DND-41 (cell line): ENCODE data around the gene TMEM91.

Experiments used
- ATAC-seq: fragments of 200-7000 bp; cut with Tn5 transposase; 3 replicates; pipeline ENCODE4 v1.9.1; 2021; ENCODE audit warnings: low read depth; ENCODE audit not compliant: insufficient read depth
- DNase-seq: peaks from one replicate; pipeline ENCODE4 v3.0.0-alpha.2; 2020
- H2AFZ ChIP-seq: 2 replicates; pipeline ENCODE4 v1.6.0; 2012; ENCODE audit warnings: low read depth, low read length
- H3K27ac ChIP-seq: 2 replicates; pipeline ENCODE4 v1.5.1; 2012; ENCODE audit warnings: low read length, inconsistent platforms
- H3K27me3 ChIP-seq: fragments of 200-600 bp; sonication (generic); 2 replicates; pipeline ENCODE4 v1.6.0; 2012; ENCODE audit warnings: low read length, mild to moderate bottlenecking, inconsistent platforms; ENCODE audit not compliant: insufficient read depth, poor library complexity
- H3K36me3 ChIP-seq: 2 replicates; pipeline ENCODE4 v1.5.1; 2012; ENCODE audit warnings: low read length, inconsistent platforms; ENCODE audit not compliant: insufficient read depth
- H3K4me1 ChIP-seq: 2 replicates; pipeline ENCODE4 v1.5.1; 2012; ENCODE audit warnings: mild to moderate bottlenecking, low read length; ENCODE audit not compliant: insufficient read depth
- H3K4me2 ChIP-seq: 2 replicates; pipeline ENCODE4 v1.6.0; 2012; ENCODE audit warnings: mild to moderate bottlenecking, moderate library complexity, low read length, inconsistent platforms; ENCODE audit not compliant: insufficient read depth
- H3K4me3 ChIP-seq, 2 experiments: fragments of 200-600 bp in 1 of 2; shearing (Covaris generic) in 1 of 2; 2 replicates each; pipeline ENCODE4 v1.5.1; 2012 to 2016; ENCODE audit warnings: inconsistent platforms in 2 of 2, low read length in 2 of 2, mild to moderate bottlenecking in 2 of 2, low read depth in 1 of 2, moderate library complexity in 1 of 2
- H3K79me2 ChIP-seq: 2 replicates; pipeline ENCODE4 v1.6.0; 2012; ENCODE audit warnings: low read length, inconsistent platforms; ENCODE audit not compliant: insufficient read depth
- H3K9ac ChIP-seq: 2 replicates; pipeline ENCODE4 v1.6.0; 2012; ENCODE audit warnings: low read depth, mild to moderate bottlenecking, inconsistent platforms, low read length, moderate library complexity
- H3K9me3 ChIP-seq: 2 replicates; pipeline ENCODE4 v1.5.1; 2012; ENCODE audit warnings: low read length, moderate library complexity, mild to moderate bottlenecking, inconsistent platforms; ENCODE audit not compliant: insufficient read depth, severe bottlenecking
- H4K20me1 ChIP-seq: 2 replicates; pipeline ENCODE4 v1.6.0; 2012; ENCODE audit warnings: low read length; ENCODE audit not compliant: insufficient read depth
- CTCF ChIP-seq: IDR thresholded peaks from 2 replicates; pipeline ENCODE4 v1.5.1; 2012; ENCODE audit warnings: borderline replicate concordance, low read length, moderate library complexity, mild to moderate bottlenecking; ENCODE audit not compliant: poor library complexity, severe bottlenecking; ENCODE audit errors: extremely low read depth
- EZH2 ChIP-seq: IDR thresholded peaks from 3 replicates; pipeline ENCODE4 v1.6.1; 2012; ENCODE audit warnings: borderline replicate concordance, low read depth, mild to moderate bottlenecking, moderate library complexity, low read length, inconsistent platforms; ENCODE audit not compliant: severe bottlenecking

Gene TMEM91

GRCh38 chr19:41363753-41364523, 12.4 kb upstream of the TMEM91 start, which contains the start of gene B9D2:
Gene B9D2, minus strand, starts transcription at chr19:41364149. Its CDS starts 630 bp downstream, at chr19:41363519.
- Histone ChIP-seq H3K36me3 (peaks cover 6% of the 10 kb centered on the region), H3K27ac (peak within 1 kb of the TSS; percentile 99), H4K20me1 (no peaks in the 10 kb centered on the region), H3K4me1 (peaks cover 23% of the 10 kb centered on the region), H3K79me2 (peaks cover 35% of the 10 kb centered on the region), H3K4me2 (peak within 1 kb of the TSS; percentile 94), H3K9ac (peak within 1 kb of the TSS; percentile 81), H3K27me3 (no peaks in the 10 kb centered on the region), H3K9me3 (no peaks in the 10 kb centered on the region), H2AFZ (peak within 1 kb of the TSS; percentile 87), H3K4me3 (peak within 1 kb of the TSS; percentile 46 to 80)
- DNase-seq (peak; percentile 99), ATAC-seq (peak; percentile 96)
- TF ChIP-seq EZH2 (no peak), CTCF (no peak)

GRCh38 chr19:41364524-41365391, 11.6 kb upstream of the TMEM91 start:
- Histone ChIP-seq H3K79me2 (peaks cover 35% of the 10 kb centered on the region), H3K4me3 (peak overlapping the region; percentile 46 to 80), H3K4me1 (peaks cover 23% of the 10 kb centered on the region), H3K27me3 (no peaks in the 10 kb centered on the region), H3K4me2 (peak overlapping the region; percentile 94), H3K27ac (peak overlapping the region; percentile 99), H3K9me3 (no peaks in the 10 kb centered on the region), H4K20me1 (no peaks in the 10 kb centered on the region), H2AFZ (peak overlapping the region; percentile 87), H3K9ac (peak overlapping the region; percentile 81), H3K36me3 (peaks cover 6% of the 10 kb centered on the region)
- TF ChIP-seq EZH2 (no peak), CTCF (no peak)
- DNase-seq, result no peak
- ATAC-seq, result no peak

- TF ChIP-seq EZH2, result no peak
- TF ChIP-seq CTCF, result peak; percentile 25
Observed at GRCh38 chr19:41366089-41366488, 10.2 kb upstream of the TMEM91 start.

More at GRCh38 chr19:41366089-41366488, 10.2 kb upstream of the TMEM91 start:
- ATAC-seq (no peak), DNase-seq (no peak)
- H3K27ac ChIP-seq, result no peak overlapping the region
- H3K27me3 ChIP-seq, result no peaks in the 10 kb centered on the region
- no peak overlapping the region for H3K4me2 ChIP-seq
- no peak overlapping the region for H2AFZ ChIP-seq
- H3K79me2 ChIP-seq, result peaks cover 34% of the 10 kb centered on the region
- peaks cover 23% of the 10 kb centered on the region for H3K4me1 ChIP-seq
- H3K36me3 ChIP-seq, result peaks cover 3% of the 10 kb centered on the region
- H4K20me1 ChIP-seq, result no peaks in the 10 kb centered on the region
- H3K9me3 ChIP-seq, result no peaks in the 10 kb centered on the region
- no peak overlapping the region for H3K4me3 ChIP-seq
- no peak overlapping the region for H3K9ac ChIP-seq
